ENCODE measurements around the gene FHL1.

FHL1 gene

DNA sequence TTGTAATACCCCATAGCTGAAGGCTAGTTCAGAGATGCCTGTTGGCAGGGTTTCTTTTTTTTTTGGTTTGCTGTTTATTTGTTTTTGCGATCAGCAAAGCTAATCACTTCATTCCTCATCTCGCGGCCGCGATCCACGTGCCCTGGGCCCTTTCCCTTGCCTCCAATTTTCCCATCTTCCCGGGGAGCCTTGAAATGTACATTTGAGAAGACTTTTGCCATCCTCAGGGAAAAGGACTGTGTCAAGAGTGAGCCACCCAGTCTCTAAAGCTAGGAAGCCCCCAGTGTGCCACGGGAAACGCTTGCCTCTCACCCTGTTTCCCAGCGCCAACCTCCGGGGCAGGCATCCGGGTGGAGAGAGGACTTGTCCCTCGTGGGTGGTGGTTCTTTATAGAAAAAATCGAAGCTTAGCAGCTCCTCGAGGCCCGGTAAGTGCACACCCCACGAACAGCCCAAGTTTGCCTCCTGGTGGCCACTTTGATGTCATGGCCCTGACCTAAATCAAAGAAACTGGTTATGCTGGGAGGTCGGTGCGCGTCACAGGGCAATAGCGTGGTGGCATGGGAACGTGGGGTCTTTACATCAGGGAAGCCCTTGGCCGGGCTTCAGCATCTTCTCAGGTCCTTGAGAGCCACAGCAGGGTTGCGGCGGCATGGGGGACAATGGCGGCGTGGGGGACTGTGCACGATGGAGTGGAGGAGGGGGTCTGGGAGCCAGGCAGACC lies 61.8 kb downstream of the FHL1 start:
- peak; percentile 33 for DNase-seq
- Histone ChIP-seq H3K4me3 (ENCODE audit: low read depth, low read length) (no peak overlapping the region), H3K27me3 (replicated peaks) (no peaks in the 10 kb centered on the region), H3K27ac (no peak overlapping the region), H3K36me3 (replicated peaks) (no peaks in the 10 kb centered on the region)
- TF ChIP-seq, protein P1, sequence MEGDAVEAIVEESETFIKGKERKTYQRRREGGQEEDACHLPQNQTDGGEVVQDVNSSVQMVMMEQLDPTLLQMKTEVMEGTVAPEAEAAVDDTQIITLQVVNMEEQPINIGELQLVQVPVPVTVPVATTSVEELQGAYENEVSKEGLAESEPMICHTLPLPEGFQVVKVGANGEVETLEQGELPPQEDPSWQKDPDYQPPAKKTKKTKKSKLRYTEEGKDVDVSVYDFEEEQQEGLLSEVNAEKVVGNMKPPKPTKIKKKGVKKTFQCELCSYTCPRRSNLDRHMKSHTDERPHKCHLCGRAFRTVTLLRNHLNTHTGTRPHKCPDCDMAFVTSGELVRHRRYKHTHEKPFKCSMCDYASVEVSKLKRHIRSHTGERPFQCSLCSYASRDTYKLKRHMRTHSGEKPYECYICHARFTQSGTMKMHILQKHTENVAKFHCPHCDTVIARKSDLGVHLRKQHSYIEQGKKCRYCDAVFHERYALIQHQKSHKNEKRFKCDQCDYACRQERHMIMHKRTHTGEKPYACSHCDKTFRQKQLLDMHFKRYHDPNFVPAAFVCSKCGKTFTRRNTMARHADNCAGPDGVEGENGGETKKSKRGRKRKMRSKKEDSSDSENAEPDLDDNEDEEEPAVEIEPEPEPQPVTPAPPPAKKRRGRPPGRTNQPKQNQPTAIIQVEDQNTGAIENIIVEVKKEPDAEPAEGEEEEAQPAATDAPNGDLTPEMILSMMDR (IDR thresholded peaks at IDR 0.05; ENCODE audit: low read depth, low read length, missing control alignments), result peak; percentile 76
- in situ Hi-C loops (cut with HindIII; ENCODE audit: low pct_ligation_motif_present, low sequenced_read_pairs), result no loop called here

- no peaks in the 10 kb centered on the region for H3K36me3 ChIP-seq (replicated peaks)
- DNase-seq, result no peak
- TF ChIP-seq, protein P1 (IDR thresholded peaks at IDR 0.05; ENCODE audit: low read depth, low read length, missing control alignments), result no peak
- in situ Hi-C loops (cut with HindIII; ENCODE audit: low pct_ligation_motif_present, low sequenced_read_pairs), result no loop called here
- H3K4me3 ChIP-seq (ENCODE audit: low read depth, low read length), result no peak overlapping the region
- H3K27ac ChIP-seq, result no peak overlapping the region
- H3K27me3 ChIP-seq (replicated peaks), result no peaks in the 10 kb centered on the region
These were observed 62.4 kb downstream of the FHL1 start for GRCh38 chrX:136209751-136210150.

GRCh38 chrX:136210243-136210642 lies 62.9 kb downstream of the FHL1 start:
- in situ Hi-C loops (cut with HindIII; ENCODE audit: low pct_ligation_motif_present, low sequenced_read_pairs), result no loop called here
- no peak for DNase-seq
- Histone ChIP-seq H3K36me3 (replicated peaks) (no peaks in the 10 kb centered on the region), H3K27me3 (replicated peaks) (no peaks in the 10 kb centered on the region), H3K27ac (no peak overlapping the region), H3K4me3 (ENCODE audit: low read depth, low read length) (no peak overlapping the region)
- TF ChIP-seq, protein P1 (IDR thresholded peaks at IDR 0.05; ENCODE audit: low read depth, low read length, missing control alignments), result no peak

DNA sequence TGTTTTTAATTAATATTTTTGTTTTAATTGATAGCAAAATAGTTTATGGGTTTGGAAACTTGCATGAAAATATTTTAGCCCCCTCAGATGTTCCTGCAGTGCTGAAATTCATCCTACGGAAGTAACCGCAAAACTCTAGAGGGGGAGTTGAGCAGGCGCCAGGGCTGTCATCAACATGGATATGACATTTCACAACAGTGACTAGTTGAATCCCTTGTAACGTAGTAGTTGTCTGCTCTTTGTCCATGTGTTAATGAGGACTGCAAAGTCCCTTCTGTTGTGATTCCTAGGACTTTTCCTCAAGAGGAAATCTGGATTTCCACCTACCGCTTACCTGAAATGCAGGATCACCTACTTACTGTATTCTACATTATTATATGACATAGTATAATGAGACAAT lies 63.5 kb downstream of the FHL1 start:
- no peaks in the 10 kb centered on the region for H3K27me3 ChIP-seq (replicated peaks)
- in situ Hi-C loops (cut with HindIII; ENCODE audit: low pct_ligation_motif_present, low sequenced_read_pairs), result no loop called here
- no peak for DNase-seq
- no peak overlapping the region for H3K27ac ChIP-seq
- TF ChIP-seq, protein P1 (IDR thresholded peaks at IDR 0.05; ENCODE audit: low read depth, low read length, missing control alignments), result no peak
- H3K36me3 ChIP-seq (replicated peaks), result no peaks in the 10 kb centered on the region
- H3K4me3 ChIP-seq (ENCODE audit: low read depth, low read length), result no peak overlapping the region

GRCh38 chrX:136211766-136212556 lies 64.6 kb downstream of the FHL1 start:
- DNase-seq, result no peak
- TF ChIP-seq, protein P1 (IDR thresholded peaks at IDR 0.05; ENCODE audit: low read depth, low read length, missing control alignments), result no peak
- in situ Hi-C loops (cut with HindIII; ENCODE audit: low pct_ligation_motif_present, low sequenced_read_pairs), result no loop called here
- H3K27ac ChIP-seq, result no peak overlapping the region
- H3K27me3 ChIP-seq (replicated peaks), result no peaks in the 10 kb centered on the region
- H3K4me3 ChIP-seq (ENCODE audit: low read depth, low read length), result no peak overlapping the region
- H3K36me3 ChIP-seq (replicated peaks), result no peaks in the 10 kb centered on the region
